Liver (tissue), 9 donors: ENCODE data around the gene SORCS2. TPM values are rescaled to one million over a fixed set of nuclear protein-coding genes. Genes with fewer than 3 reads are reported as not detected.

ENCODE experiments used
- DNase-seq: peaks from one replicate; pipeline ENCODE4 v3.0.0-alpha.2; 2017; ENCODE audit warnings: low spot score
- H3K27ac ChIP-seq, 2 donors: one replicate each; pipeline ENCODE4 v1.7.0; 2013; ENCODE audit warnings: inconsistent platforms in 2 of 2, low read length in 2 of 2, control low read depth in 1 of 2, low read depth in 1 of 2, mild to moderate bottlenecking in 1 of 2
- H3K27me3 ChIP-seq, 4 donors: one replicate each; pipeline versions ENCODE4 v1.6.1 to v1.7.0; 2013; ENCODE audit warnings: low read length in 3 of 4, inconsistent platforms in 1 of 4, mild to moderate bottlenecking in 1 of 4, moderate library complexity in 1 of 4; ENCODE audit not compliant: control insufficient read depth in 4 of 4, insufficient read depth in 4 of 4
- H3K36me3 ChIP-seq, 4 donors: one replicate each; pipeline versions ENCODE4 v1.6.1 to v1.7.0; 2013; ENCODE audit warnings: low read length in 3 of 4, mild to moderate bottlenecking in 3 of 4, low read depth in 1 of 4, moderate library complexity in 1 of 4; ENCODE audit not compliant: control insufficient read depth in 4 of 4, insufficient read depth in 3 of 4
- H3K4me1 ChIP-seq, 4 donors: one replicate each; pipeline versions ENCODE4 v1.6.1 to v1.7.0; 2013; ENCODE audit warnings: low read length in 3 of 4, mild to moderate bottlenecking in 3 of 4, moderate library complexity in 1 of 4; ENCODE audit not compliant: control insufficient read depth in 4 of 4, insufficient read depth in 4 of 4
- H3K4me3 ChIP-seq, 3 donors: one replicate each; pipeline versions ENCODE4 v1.6.1 to v1.7.0; 2013; ENCODE audit warnings: low read length in 3 of 3, control low read depth in 1 of 3, low read depth in 1 of 3, mild to moderate bottlenecking in 1 of 3
- H3K9ac ChIP-seq, 2 donors: one replicate each; pipeline ENCODE4 v1.7.0; 2013; ENCODE audit warnings: low read length in 2 of 2, mild to moderate bottlenecking in 2 of 2, moderate library complexity in 2 of 2, control low read depth in 1 of 2, low read depth in 1 of 2
- H3K9me3 ChIP-seq, 4 donors: one replicate each; pipeline versions ENCODE4 v1.6.1 to v1.7.0; 2013; ENCODE audit warnings: low read length in 3 of 4; ENCODE audit not compliant: control insufficient read depth in 4 of 4
- ATF3 ChIP-seq: IDR thresholded peaks from 2 replicates; pipeline ENCODE4 v1.6.1; 2016; ENCODE audit warnings: antibody characterized with exemption
- CTCF ChIP-seq: fragments of 150-350 bp; IDR thresholded peaks from 2 replicates; pipeline ENCODE4 v1.5.1; 2017; ENCODE audit warnings: improper control_type of control experiment, low read depth, low read length; ENCODE audit not compliant: missing input control
- EGR1 ChIP-seq, 2 donors: IDR thresholded peaks; 2 replicates each; pipeline ENCODE4 v1.6.1; 2016 to 2018; ENCODE audit warnings: antibody characterized with exemption in 2 of 2, low read depth in 2 of 2
- FOXA1 ChIP-seq: IDR thresholded peaks from 2 replicates; pipeline ENCODE4 v1.6.1; 2016; ENCODE audit warnings: antibody characterized with exemption
- FOXA2 ChIP-seq: IDR thresholded peaks from 2 replicates; pipeline ENCODE4 v1.6.1; 2016; ENCODE audit warnings: antibody characterized with exemption
- GABPA ChIP-seq, 2 donors: IDR thresholded peaks in 1 of 2; conservative IDR thresholded peaks in 1 of 2; 2 replicates each; pipeline ENCODE4 v1.6.1; 2016; ENCODE audit warnings: antibody characterized with exemption in 2 of 2, mild to moderate bottlenecking in 1 of 2, moderate library complexity in 1 of 2
- HNF4A ChIP-seq, 2 donors: conservative IDR thresholded peaks; 2 replicates each; pipeline ENCODE4 v1.6.1; 2016; ENCODE audit warnings: antibody characterized with exemption in 2 of 2, mild to moderate bottlenecking in 2 of 2
- HNF4G ChIP-seq: IDR thresholded peaks from 2 replicates; pipeline ENCODE4 v1.6.1; 2016; ENCODE audit warnings: antibody characterized with exemption
- JUND ChIP-seq, 2 donors: IDR thresholded peaks; 2 replicates each; pipeline ENCODE4 v1.6.1; 2016; ENCODE audit warnings: antibody characterized with exemption in 2 of 2
- MAX ChIP-seq: IDR thresholded peaks from 2 replicates; pipeline ENCODE4 v1.6.1; 2016; ENCODE audit warnings: antibody characterized with exemption
- NR2F2 ChIP-seq: IDR thresholded peaks from 2 replicates; pipeline ENCODE4 v1.6.1; 2016; ENCODE audit warnings: antibody characterized with exemption
- RAD21 ChIP-seq, 2 donors: IDR thresholded peaks; 2 replicates each; pipeline ENCODE4 v1.6.1; 2016; ENCODE audit warnings: antibody characterized with exemption in 2 of 2, mild to moderate bottlenecking in 2 of 2
- REST ChIP-seq: IDR thresholded peaks from 2 replicates; pipeline ENCODE4 v1.6.1; 2016; ENCODE audit warnings: antibody characterized with exemption, mild to moderate bottlenecking
- RXRA ChIP-seq, 2 donors: IDR thresholded peaks; 2 replicates each; pipeline ENCODE4 v1.6.1; 2017 to 2018; ENCODE audit warnings: antibody characterized with exemption in 2 of 2, mild to moderate bottlenecking in 1 of 2
- SP1 ChIP-seq: IDR thresholded peaks from 2 replicates; pipeline ENCODE4 v1.6.1; 2018; ENCODE audit warnings: antibody characterized with exemption, mild to moderate bottlenecking
- TAF1 ChIP-seq: conservative IDR thresholded peaks from 2 replicates; pipeline ENCODE4 v1.6.1; 2016; ENCODE audit warnings: antibody characterized with exemption, mild to moderate bottlenecking
- YY1 ChIP-seq: IDR thresholded peaks from 2 replicates; pipeline ENCODE4 v1.6.1; 2016; ENCODE audit warnings: antibody characterized with exemption, mild to moderate bottlenecking
- ZBTB33 ChIP-seq: IDR thresholded peaks from 2 replicates; pipeline ENCODE4 v1.6.1; 2016; ENCODE audit warnings: antibody characterized with exemption
- WGBS: extraction: QIAGEN DNeasy Blood & Tissue Kit; methylation state at CpG from one replicate; pipeline ENCODE4 v1.1.7; 2013; 5-methylcytosine and 5-hydroxymethylcytosine counted together
- polyA plus RNA-seq, 2 donors: library from polyadenylated mRNA; stranded (reverse) in 1 of 2; unstranded in 1 of 2; fragments of 200-250 nt in 1 of 2; fragments of >200 nt in 1 of 2; fragmentation: Nextera tagmentation in 1 of 2; extraction: Ambion mirVana in 1 of 2; gene quantifications; one replicate each; pipeline versions ENCODE4 v1.2.1 to v1.2.3, GENCODE V29; 2013 to 2015
- total RNA-seq, 2 donors: library from RNA; depleted of rRNA; stranded (reverse); fragments of >200 nt; gene quantifications; one replicate each; pipeline ENCODE4 v1.2.3, GENCODE V29; 2014
- donor health status: healthy.
- donor health status: healthy.
- donor health status: healthy.
- donor health status: healthy.
- donor health status: healthy.

The SORCS2 gene
- total and polyA plus RNA-seq, 4 donors = 0.10 to 1.4 (median 0.92) TPM

- 95% methylated on average over 8 of the region's 8 CpGs for WGBS
- no peaks in the 10 kb centered on the region for H3K9me3 ChIP-seq
- TF ChIP-seq HNF4G (no peak), ATF3 (no peak), JUND (IDR thresholded peaks at IDR 0.05) (no peak), RAD21 (IDR thresholded peaks at IDR 0.05) (no peak), FOXA2 (no peak), REST (no peak), MAX (no peak), EGR1 (IDR thresholded peaks at IDR 0.05; ENCODE audit: low read depth in 2 of 2) (no peak)
These were observed 344.5 kb downstream of the SORCS2 start for GRCh38 chr4:7536876-7537275.

GRCh38 chr4:7537853-7538400 is 345.6 kb downstream of the SORCS2 start:
- whole genome bisulfite sequencing = 57% methylated on average over 8 of the region's 8 CpGs

More at GRCh38 chr4:7536876-7537275, 344.5 kb downstream of the SORCS2 start:
- Histone ChIP-seq H3K4me1 (peaks cover 0 to 14% (median 7%) of the 10 kb centered on the region in 4 donors), H3K36me3 (no peaks in the 10 kb centered on the region), H3K9ac (no peak overlapping the region), H3K27me3 (no peaks in the 10 kb centered on the region), H3K27ac (no peak overlapping the region), H3K4me3 (no peak overlapping the region)
- no peak for DNase-seq

GRCh38 chr4:7538518-7538917 is 346.2 kb downstream of the SORCS2 start:
- Histone ChIP-seq H3K4me1 (peaks cover 0 to 14% (median 7%) of the 10 kb centered on the region in 4 donors), H3K9ac (no peak overlapping the region), H3K9me3 (no peaks in the 10 kb centered on the region), H3K27ac (no peak overlapping the region), H3K4me3 (no peak overlapping the region), H3K36me3 (no peaks in the 10 kb centered on the region), H3K27me3 (no peaks in the 10 kb centered on the region)
- no peak for DNase-seq
- WGBS = 83% methylated on average over 8 of the region's 8 CpGs
- TF ChIP-seq HNF4G (no peak), ZBTB33 (no peak), RXRA (IDR thresholded peaks at IDR 0.05) (no peak), RAD21 (IDR thresholded peaks at IDR 0.05) (no peak), HNF4A (conservative IDR thresholded peaks at IDR 0.05) (no peak), FOXA1 (no peak), FOXA2 (no peak), YY1 (no peak), CTCF (no peak), JUND (IDR thresholded peaks at IDR 0.05) (no peak), TAF1 (no peak), GABPA (IDR thresholded peaks at IDR 0.05 in 1 of 2, conservative IDR thresholded peaks at IDR 0.05 in 1 of 2) (no peak), EGR1 (IDR thresholded peaks at IDR 0.05; ENCODE audit: low read depth in 2 of 2) (no peak), NR2F2 (no peak), SP1 (no peak)

More at GRCh38 chr4:7537853-7538400, 345.6 kb downstream of the SORCS2 start:
- H3K36me3 ChIP-seq = no peaks in the 10 kb centered on the region
- no peak overlapping the region for H3K9ac ChIP-seq
- no peaks in the 10 kb centered on the region for H3K27me3 ChIP-seq
- H3K27ac ChIP-seq = no peak overlapping the region
- no peak overlapping the region for H3K4me3 ChIP-seq
- H3K9me3 ChIP-seq = no peaks in the 10 kb centered on the region
- H3K4me1 ChIP-seq = peaks cover 0 to 14% (median 7%) of the 10 kb centered on the region in 4 donors
- TF ChIP-seq RAD21 (IDR thresholded peaks at IDR 0.05) = no peak
- peak in 1 of 2 donors; percentile 57 for TF ChIP-seq RXRA (IDR thresholded peaks at IDR 0.05)
- TF ChIP-seq FOXA2 = peak; percentile 21
- peak; percentile 37 for TF ChIP-seq FOXA1
- peak; percentile 41 to 64 for TF ChIP-seq HNF4A (conservative IDR thresholded peaks at IDR 0.05)
- DNase-seq = no peak
